Measurements from ENCODE around the gene WNT1.

GRCh38 chr12:48932878-48933277 lies 45.2 kb upstream of the WNT1 start:
- TF ChIP-seq CTCF (IDR thresholded peaks at IDR 0.05) (no peak), POLR2A (IDR thresholded peaks at IDR 0.05) (no peak)
